ENCODE results near the gene TRIM15. TPM values are rescaled to one million over a fixed set of nuclear protein-coding genes. Genes with fewer than 3 reads are reported as not detected.
"Not testable (repeated sequence)": the region's sequence is repeated elsewhere in the genome, so short reads cannot be mapped to it uniquely, and the experiment has no call there.

TRIM15 gene
- total RNA-seq, 2 experiments from 2014 or later: 0.18 to 0.26 TPM

- Mint-ChIP-seq H3K27ac (no peak overlapping the region), H3K36me3 (ENCODE audit: low read depth) (peaks cover 5% of the 10 kb centered on the region), H3K27me3 (no peaks in the 10 kb centered on the region), H3K4me3 (no peak overlapping the region), H3K4me1 (peaks cover 16% of the 10 kb centered on the region), H3K9me3 (ENCODE audit: low read depth) (peaks cover 10% of the 10 kb centered on the region)
- ChIA-PET POLR2A (interaction anchor here (0.9 kb wide), 1 partner anchor 40 kb away, joined by 3 read pairs; no protein-coding TSS in a partner anchor), CTCF (interaction anchor here (0.6 to 2.7 kb wide), 32 partner anchors 9 to 324 kb away, joined by 3 to 25 read pairs (median 4); partner anchors contain the start of gene TRIM39)
- intact Hi-C loops (cut with DNase I, micrococcal nuclease): loop anchor here (1.0 to 2.0 kb wide), 2 partner anchors 40 to 178 kb away; no protein-coding TSS in a partner anchor
- ATAC-seq: peak; percentile 78
- DNase-seq: peak; percentile 69
These were observed 55.9 kb downstream of the TRIM15 start for GRCh38 chr6:30219244-30219643.

- ChIA-PET POLR2A (interaction anchor here (0.7 kb wide), 1 partner anchor 103 kb away, joined by 3 read pairs; no protein-coding TSS in a partner anchor), CTCF (interaction anchor here (0.6 to 1.5 kb wide), 5 partner anchors 9 to 178 kb away, joined by 3 to 4 read pairs (median 3); no protein-coding TSS in a partner anchor)
- H3K36me3 Mint-ChIP-seq (ENCODE audit: low read depth); ATAC-seq; H3K4me3 Mint-ChIP-seq; H3K27ac Mint-ChIP-seq; H3K27me3 Mint-ChIP-seq; DNase-seq; intact Hi-C loops (cut with DNase I, micrococcal nuclease); H3K4me1 Mint-ChIP-seq: not testable (repeated sequence)
- peaks cover 12% of the 10 kb centered on the region for H3K9me3 Mint-ChIP-seq (ENCODE audit: low read depth)
These were observed 58.0 kb downstream of the TRIM15 start for GRCh38 chr6:30221395-30221794.

- H3K4me3 Mint-ChIP-seq; H3K27me3 Mint-ChIP-seq; H3K4me1 Mint-ChIP-seq; H3K27ac Mint-ChIP-seq; ATAC-seq; H3K36me3 Mint-ChIP-seq (ENCODE audit: low read depth); DNase-seq; intact Hi-C loops (cut with DNase I, micrococcal nuclease): not testable (repeated sequence)
- CTCF ChIA-PET: interaction anchor here (1.6 kb wide), 1 partner anchor 13 kb away, joined by 5 read pairs; no protein-coding TSS in a partner anchor
- POLR2A ChIA-PET: interaction anchor here (0.7 kb wide), 1 partner anchor 35 kb away, joined by 4 read pairs; no protein-coding TSS in a partner anchor
- peaks cover 12% of the 10 kb centered on the region for H3K9me3 Mint-ChIP-seq (ENCODE audit: low read depth)
These were observed 58.6 kb downstream of the TRIM15 start for GRCh38 chr6:30221956-30222355.

Other genes starting within 250 kb of the TRIM15 start
- 1,000 to 10,000 TPM; 1,053 to 1,189 TPM for gene HLA-A, start 221.0 kb upstream of the TRIM15 start, total RNA-seq
- 10 to 100 TPM; 38.2 to 65.0 TPM for gene POLR1H, start 102.3 kb upstream of the TRIM15 start, total RNA-seq
- 10 to 100 TPM; 47.8 to 59.9 TPM for gene PPP1R11, start 96.3 kb upstream of the TRIM15 start, total RNA-seq
- gene RNF39, start 87.8 kb upstream of the TRIM15 start, total RNA-seq: not detected
- not detected for gene TRIM31, start 50.5 kb upstream of the TRIM15 start, total RNA-seq
- not detected for gene TRIM40, start 27.4 kb upstream of the TRIM15 start, total RNA-seq
- gene TRIM10, start 2.3 kb upstream of the TRIM15 start, total RNA-seq: under 1 TPM; 0.11 to 0.16 TPM
- 10 to 100 TPM; 48.4 to 60.4 TPM for gene TRIM26, start 49.9 kb downstream of the TRIM15 start, total RNA-seq
- gene TRIM39, start 163.4 kb downstream of the TRIM15 start, total RNA-seq: 10 to 100 TPM; 16.5 to 17.5 TPM
- gene RPP21, start 181.6 kb downstream of the TRIM15 start, total RNA-seq: 10 to 100 TPM; 32.6 to 38.1 TPM